Hepatic stellate cell (primary cell): ENCODE data around the gene KRT74.

ENCODE experiments used
- DNase-seq: peaks from one replicate; pipeline ENCODE4 v3.0.0; 2011; ENCODE audit warnings: low spot score

The KRT74 gene

GRCh38 chr12:52537101-52537500 lies 36.5 kb downstream of the KRT74 start:
- DNase-seq, result no peak

- no peak for DNase-seq
Measured at GRCh38 chr12:52535574-52535973, 38.1 kb downstream of the KRT74 start.

DNA sequence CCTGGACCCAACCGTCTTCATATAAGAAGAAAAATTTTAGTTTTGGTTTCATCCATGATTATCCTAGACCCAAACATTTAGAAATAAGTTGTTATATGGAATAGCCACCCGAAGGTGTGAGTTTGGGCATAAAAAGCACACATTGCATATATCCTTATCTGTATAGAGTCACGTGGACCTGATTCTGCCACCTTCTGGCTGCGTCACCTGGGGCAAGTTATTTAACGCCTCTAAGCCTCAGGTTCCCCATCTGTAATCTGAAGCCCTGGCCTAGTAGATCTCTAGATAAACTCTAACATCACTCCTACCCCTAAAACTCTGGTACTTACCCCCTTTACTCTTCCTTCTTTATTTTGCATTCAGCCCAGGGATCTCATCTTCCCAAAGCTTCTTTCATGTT lies 39.2 kb downstream of the KRT74 start:
- no peak for DNase-seq

DNA sequence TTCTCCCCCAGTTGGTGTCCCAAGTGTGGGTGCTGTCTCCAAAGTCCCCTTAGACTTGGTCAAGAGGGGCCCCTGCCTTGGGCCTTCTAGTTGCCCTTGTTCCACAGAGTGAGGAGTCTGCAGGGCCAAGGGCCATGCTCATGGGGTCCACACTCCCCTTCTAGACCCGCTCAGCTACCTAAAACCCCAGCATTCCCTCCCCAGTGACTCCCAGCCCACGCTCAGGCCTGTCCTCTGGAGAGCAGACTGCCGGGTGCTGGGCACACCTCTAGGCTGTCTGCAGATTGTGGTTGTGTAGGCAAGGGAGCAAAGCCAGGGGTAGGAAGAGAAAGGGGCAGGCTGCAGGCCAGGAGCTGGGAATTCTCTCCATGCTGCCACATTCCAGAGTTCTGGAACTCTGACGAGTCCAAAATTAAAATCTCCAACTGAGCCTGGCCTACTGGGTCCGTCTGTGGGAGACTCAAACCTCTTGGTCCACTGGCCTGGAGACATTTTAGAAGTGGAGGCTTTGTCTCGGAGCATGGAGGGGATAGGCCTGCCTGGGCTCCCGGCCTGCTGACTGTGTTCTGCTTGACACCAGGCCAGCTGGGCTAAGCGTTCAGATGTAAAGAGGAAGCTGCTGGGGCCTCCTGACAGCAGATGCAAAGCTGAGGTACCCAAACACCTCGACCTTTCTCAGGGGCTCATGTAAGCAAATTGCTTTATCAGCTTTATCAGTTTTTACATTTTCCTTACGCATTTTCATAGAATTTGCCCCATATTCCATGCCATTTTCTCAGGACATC lies 39.8 kb downstream of the KRT74 start:
- no peak for DNase-seq

DNA sequence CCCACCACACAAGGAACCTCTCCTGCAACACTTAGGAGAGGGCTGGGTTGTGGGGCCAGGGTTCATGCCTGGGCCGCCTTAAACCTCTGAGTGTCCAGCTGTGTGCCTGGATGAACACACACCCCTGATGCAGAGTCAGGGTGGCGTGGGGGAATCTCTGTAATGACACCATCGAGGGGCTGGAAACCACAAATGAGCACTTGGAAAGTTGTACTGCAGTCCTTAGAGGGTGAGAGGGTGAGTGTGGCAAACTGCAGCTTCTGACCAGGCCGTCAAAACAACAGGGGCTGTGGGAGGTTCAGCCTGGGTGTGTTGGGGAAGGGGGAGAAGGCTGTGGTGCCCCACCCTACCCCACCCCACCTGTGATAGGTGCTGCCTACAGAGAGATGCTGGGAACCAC lies 41.0 kb downstream of the KRT74 start:
- no peak for DNase-seq

DNA sequence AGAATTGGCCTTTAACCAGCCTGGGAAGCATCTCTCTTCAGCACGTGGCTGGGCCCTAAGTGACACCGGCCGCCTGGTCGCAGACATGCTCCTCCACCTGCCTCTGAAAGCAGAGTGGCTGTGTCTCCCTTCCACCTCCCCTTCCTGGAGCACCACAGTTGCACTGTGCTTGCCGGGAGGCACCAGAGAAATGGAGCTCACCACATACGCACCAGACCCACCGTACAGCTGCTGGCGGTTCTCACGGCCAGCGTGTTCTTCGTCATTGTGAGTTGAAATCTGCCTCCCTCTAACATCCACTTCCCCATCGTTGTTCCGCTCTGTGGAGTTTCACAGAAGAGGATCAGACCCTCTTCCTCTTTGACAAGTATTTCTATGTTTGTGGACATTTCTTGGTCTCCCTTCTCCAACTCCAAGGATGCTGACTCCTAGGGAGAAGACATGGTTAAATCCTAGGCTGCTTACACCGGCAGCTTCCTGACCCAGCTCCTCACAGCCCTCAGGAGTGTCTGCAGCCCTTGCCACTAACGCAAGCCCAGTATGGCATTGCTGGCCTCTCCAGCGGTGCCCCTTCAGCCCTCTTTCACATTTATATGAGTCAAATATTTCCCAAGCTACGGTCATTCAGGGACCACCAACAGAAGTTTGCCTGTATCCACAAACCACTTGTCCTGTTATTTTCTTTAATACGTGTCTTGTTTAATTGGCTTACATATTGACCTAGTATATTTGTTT lies 41.9 kb downstream of the KRT74 start:
- DNase-seq, result no peak

GRCh38 chr12:52530905-52531304 lies 42.7 kb downstream of the KRT74 start:
- DNase-seq, result no peak

DNA sequence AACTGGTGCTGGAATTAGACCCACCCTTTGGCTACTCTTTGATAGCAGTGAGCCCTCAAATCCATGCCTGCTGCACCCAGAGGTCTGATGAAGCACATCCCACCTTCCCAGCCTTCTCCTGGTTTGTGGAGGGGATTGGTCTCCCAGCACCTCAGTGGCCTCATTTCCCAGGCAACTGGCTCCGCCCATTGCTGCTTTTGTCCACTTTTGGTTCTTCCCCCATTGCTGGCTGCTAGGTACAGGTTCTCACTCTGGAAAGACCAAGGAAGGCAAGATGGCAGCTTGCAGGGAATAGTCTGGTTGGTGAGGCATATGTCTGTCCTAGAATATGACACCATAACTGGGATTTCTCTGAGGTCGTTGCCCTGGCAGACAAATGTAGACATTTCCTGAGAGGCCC lies 43.3 kb downstream of the KRT74 start:
- DNase-seq, result no peak

GRCh38 chr12:52529846-52530245 lies 43.8 kb downstream of the KRT74 start:
- DNase-seq, result no peak

- DNase-seq, result no peak
Measured at GRCh38 chr12:52529417-52529816, 44.2 kb downstream of the KRT74 start.

GRCh38 chr12:52528641-52529143 lies 45.0 kb downstream of the KRT74 start:
- DNase-seq, result no peak

GRCh38 chr12:52527121-52527800 lies 46.4 kb downstream of the KRT74 start:
- DNase-seq, result no peak

- no peak for DNase-seq
Measured at GRCh38 chr12:52526511-52526951, 47.1 kb downstream of the KRT74 start.

- no peak for DNase-seq
Measured at GRCh38 chr12:52525661-52526499, 47.8 kb downstream of the KRT74 start.

DNA sequence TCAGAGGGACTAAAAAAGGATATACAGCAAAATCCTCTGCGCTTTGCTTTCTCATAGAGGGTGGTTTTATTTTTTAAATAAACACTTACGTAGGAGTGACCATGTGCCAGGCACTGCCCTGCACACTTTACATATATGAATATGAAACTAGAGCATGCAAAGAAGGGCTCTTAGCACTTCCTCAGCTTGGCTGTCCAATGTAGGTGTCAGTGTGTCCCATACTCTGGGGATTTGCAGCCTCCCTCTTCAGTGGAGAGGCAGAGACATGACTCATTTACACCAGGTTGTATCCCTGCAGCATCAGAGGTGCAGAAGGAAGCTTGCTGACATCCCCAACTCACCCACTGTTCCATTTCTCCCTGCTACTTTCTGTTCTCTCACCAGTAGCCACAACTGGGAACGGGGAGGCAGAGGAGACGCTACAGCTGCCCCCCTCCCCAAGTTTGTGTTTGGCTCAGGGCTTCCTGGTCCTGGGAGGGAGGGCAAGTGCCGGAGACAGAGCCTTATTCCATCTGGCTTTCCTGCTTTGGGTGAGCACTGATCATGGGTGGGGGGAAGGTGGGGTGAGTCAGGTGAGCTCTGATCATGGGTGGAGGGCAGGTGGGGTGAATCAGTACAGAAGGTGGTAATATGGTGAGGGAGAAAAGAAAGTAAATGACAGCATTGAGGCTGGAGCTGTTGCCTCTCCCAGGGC lies 48.6 kb downstream of the KRT74 start:
- no peak for DNase-seq

DNA sequence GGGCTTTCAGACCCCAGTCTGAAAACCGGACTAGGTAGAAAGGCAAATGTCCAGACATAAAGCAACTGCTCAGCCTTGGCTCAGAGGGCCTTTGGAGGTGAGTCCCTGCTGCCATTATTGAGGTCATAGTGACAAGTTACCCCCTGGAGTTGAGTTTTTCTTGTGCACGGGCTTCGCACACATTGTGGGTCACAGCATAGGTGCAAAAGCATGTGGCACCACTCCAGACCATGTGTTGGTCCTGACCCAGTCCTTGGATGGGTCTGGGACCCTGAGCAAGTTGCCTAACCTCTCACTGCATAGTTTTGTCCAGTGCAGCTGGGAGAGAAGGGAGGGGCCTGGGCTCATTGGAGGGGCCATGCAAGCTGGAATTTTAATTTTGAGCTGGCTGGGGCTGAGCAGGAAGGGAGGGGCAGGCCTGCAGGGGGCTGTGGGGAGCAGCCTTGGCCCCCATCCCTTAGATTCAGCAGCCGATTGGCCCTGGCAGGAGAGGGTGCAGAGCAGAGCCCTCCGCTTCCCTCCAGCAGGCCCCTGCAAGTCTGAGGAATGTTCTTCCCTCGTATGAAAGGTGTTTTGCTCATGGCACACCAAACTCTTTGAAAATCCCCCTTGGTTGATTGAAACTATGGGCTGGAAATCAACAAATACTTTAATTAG lies 49.3 kb downstream of the KRT74 start:
- no peak for DNase-seq

DNA sequence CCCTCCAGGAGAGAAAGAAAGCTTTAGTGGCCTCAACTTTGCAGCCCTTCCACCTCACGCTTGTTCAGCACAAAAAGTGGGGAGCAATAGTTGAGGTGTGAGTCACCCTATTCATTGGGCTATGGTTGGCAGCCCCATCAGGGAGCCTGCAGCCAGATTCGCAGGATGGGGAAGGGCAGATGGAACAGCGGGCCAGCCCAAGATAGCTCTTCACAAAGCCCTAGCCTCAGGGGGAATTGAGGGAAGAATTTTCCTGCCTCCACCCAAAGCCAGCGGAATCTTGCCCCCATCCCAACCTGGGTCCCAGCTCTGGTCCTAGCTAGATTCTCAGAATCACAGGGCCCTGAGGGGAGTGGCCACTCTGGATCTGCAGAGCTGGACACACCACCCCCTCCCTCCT lies 49.8 kb downstream of the KRT74 start:
- no peak for DNase-seq

DNA sequence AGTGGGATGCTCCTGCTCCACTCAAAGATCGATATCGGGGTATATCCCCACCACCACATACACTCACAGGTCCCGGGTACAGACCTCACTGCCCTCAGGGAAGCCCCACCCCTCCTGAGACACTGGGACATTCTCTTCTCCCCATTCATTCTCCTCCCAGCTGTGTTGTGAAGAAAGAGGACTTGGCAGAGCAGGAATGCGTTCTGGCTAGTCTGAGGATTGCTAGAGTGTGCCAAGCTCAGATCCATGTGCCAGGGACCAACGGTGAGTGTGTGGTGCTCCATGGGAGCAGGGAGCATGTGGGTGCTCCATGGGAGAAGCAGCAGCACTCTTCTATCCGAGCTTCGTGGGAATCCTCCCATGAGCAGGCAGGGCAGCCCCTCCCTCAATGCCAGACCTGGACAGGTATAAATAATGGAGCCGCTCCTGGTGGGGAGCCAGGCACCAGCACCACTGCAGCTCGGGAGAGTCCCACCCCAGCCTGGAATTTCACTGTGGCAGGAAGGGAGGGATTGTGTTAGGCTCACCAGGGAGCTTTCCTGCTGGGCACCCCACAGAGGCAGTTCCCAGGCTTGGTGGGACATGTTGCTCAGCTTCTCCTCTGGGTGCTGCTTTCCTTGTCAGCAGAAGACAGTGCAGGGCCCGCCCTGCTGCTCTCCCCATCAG lies 51.2 kb downstream of the KRT74 start:
- DNase-seq, result no peak

- DNase-seq, result no peak
Measured at GRCh38 chr12:52521568-52522266, 51.9 kb downstream of the KRT74 start.

DNA sequence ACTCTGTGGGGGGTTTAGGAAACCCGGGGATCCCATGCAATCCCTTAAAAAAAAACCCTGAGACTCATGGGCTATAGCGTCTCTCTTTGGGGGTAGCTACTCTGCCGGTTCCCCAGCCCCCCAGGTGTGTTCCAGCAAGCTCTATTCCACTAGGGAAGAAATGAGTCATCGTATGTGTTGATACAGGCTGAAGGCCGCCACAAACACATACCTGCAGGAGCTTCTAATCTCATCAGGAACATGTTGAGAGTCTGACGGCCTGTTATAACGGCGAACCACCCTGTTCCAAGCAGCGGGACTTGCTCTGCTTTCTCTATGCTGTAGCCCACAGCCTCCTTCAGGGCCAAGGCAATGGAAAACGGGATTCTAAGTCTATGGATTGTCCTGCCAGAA lies 52.5 kb downstream of the KRT74 start:
- no peak for DNase-seq
